GM13977 (cell line): Measurements from ENCODE around the gene TAB3.

Experiments used
- DNase-seq: peaks from one replicate; pipeline ENCODE4 v3.0.0; 2012; ENCODE audit warnings: low spot score
- CTCF ChIP-seq: IDR thresholded peaks from 2 replicates; pipeline ENCODE4 v1.5.1; 2012; ENCODE audit warnings: mild to moderate bottlenecking, control low read depth; ENCODE audit not compliant: insufficient read depth; ENCODE audit errors: extremely low read depth, missing control alignments
- in situ Hi-C: fragments of 300-500 bp; cut with MboI; formaldehyde crosslinking; loops from one replicate; pipeline ENCODE4 v1.12.0; 2022; ENCODE audit warnings: low sequenced_read_pairs, low pct_unique_long_range_greater_than_20kb, mixed read lengths, inconsistent platforms; ENCODE audit not compliant: unreplicated experiment

The TAB3 gene

GRCh38 chrX:30830326-30830943 is 58.6 kb downstream of the TAB3 start:
- TF ChIP-seq CTCF = no peak
- DNase-seq = no peak
- in situ Hi-C loops = no loop called here

GRCh38 chrX:30824275-30824674 is 64.8 kb downstream of the TAB3 start:
- TF ChIP-seq CTCF = no peak
- DNase-seq = no peak

GRCh38 chrX:30822764-30823163 is 66.3 kb downstream of the TAB3 start:
- in situ Hi-C loops = loop anchor here (10.0 kb wide), 1 partner anchor 88 kb away; no protein-coding TSS in a partner anchor

More at GRCh38 chrX:30824275-30824674, 64.8 kb downstream of the TAB3 start:
- in situ Hi-C loops = loop anchor here (10.0 kb wide), 1 partner anchor 89 kb away; no protein-coding TSS in a partner anchor

GRCh38 chrX:30822068-30822681 is 66.9 kb downstream of the TAB3 start:
- in situ Hi-C loops = loop anchor here (10.0 kb wide), 1 partner anchor 87 kb away; no protein-coding TSS in a partner anchor
- DNase-seq = peak; percentile 23
- peak; percentile 16 for TF ChIP-seq CTCF

More at GRCh38 chrX:30822764-30823163, 66.3 kb downstream of the TAB3 start:
- no peak for TF ChIP-seq CTCF
- DNase-seq = no peak

GRCh38 chrX:30821116-30821515 is 67.9 kb downstream of the TAB3 start:
- DNase-seq = no peak
- in situ Hi-C loops = loop anchor here (10.0 kb wide), 1 partner anchor 86 kb away; no protein-coding TSS in a partner anchor
- TF ChIP-seq CTCF = no peak

GRCh38 chrX:30819080-30819479 is 70.0 kb downstream of the TAB3 start:
- DNase-seq = no peak
- in situ Hi-C loops = no loop called here

More at GRCh38 chrX:30819080-30819479, 70.0 kb downstream of the TAB3 start:
- TF ChIP-seq CTCF = no peak
